SK-N-MC (cell line): ENCODE data around the gene ZFYVE28.

ENCODE experiments used
- EZH2 ChIP-seq: fragments of 200-600 bp; sonication (generic); IDR thresholded peaks from one replicate; pipeline ENCODE4 v1.6.1; 2017; ENCODE audit warnings: antibody characterized with exemption
- FOXP2 ChIP-seq: optimal IDR thresholded peaks from 2 replicates; pipeline ENCODE3; 2011; ENCODE audit warnings: mild to moderate bottlenecking, moderate library complexity; ENCODE audit not compliant: insufficient read depth; ENCODE audit errors: extremely low read length, control extremely low read depth
- POLR2AphosphoS5 ChIP-seq: IDR thresholded peaks from 2 replicates; pipeline ENCODE4 v1.6.1; 2012; ENCODE audit warnings: mild to moderate bottlenecking, low read depth, low read length, borderline replicate concordance

GRCh38 chr4:2318476-2318875 lies 100.0 kb downstream of the ZFYVE28 start:
- TF ChIP-seq EZH2, result no peak
- TF ChIP-seq POLR2AphosphoS5, result no peak
- TF ChIP-seq FOXP2, result no peak
